Measurements from ENCODE around the gene STAT3. TPM values are rescaled to one million over a fixed set of nuclear protein-coding genes. Genes with fewer than 3 reads are reported as not detected.

The STAT3 gene
- total RNA-seq, 1 donor from 2014 or later = 68.0 TPM

DNA sequence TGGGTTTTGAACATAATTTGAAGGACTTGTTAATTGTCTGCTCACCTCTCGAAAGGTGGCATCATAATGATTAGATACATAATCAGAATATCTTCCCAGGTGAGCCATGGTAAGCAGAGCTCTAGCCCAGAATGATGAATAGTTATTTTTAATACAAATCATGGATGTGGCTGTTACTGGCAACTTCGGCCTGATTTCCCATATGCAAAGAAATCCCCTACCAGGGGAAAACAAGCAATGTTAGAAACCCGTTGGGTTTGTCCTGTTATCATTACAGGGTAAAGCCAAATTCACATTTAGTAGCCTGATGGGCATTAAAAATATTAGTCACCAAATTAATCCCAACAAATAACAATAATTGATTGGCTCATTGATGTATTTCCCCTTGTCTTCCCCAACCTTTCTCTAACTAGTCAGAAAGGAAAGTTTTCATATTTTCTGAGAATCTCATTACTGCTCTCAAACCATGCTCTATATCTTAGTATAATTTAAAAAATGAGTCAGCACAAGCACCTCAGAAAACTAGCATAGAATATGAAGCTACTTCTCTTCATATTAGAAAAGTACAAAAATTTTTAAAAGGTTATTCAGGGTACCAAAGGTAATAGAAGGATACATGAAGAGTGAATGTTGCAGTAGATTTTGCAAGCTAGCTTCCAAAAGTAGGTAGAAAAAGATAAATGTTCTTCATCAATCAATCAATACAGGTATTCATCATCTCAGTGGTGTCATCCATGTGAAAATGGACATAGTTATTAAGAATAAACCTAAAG, 117.0 kb downstream of the STAT3 start:
- Mint-ChIP-seq H3K27ac (ENCODE audit: unreplicated experiment) (no peak overlapping the region), H3K36me3 (ENCODE audit: unreplicated experiment) (no peaks in the 10 kb centered on the region), H3K4me1 (ENCODE audit: low read depth, unreplicated experiment) (peaks cover 19% of the 10 kb centered on the region), H3K4me3 (ENCODE audit: unreplicated experiment) (no peak overlapping the region), H3K9me3 (ENCODE audit: unreplicated experiment) (peaks cover 4% of the 10 kb centered on the region), H3K27me3 (ENCODE audit: unreplicated experiment) (peaks cover 7% of the 10 kb centered on the region)
- TF ChIP-seq, protein P1, sequence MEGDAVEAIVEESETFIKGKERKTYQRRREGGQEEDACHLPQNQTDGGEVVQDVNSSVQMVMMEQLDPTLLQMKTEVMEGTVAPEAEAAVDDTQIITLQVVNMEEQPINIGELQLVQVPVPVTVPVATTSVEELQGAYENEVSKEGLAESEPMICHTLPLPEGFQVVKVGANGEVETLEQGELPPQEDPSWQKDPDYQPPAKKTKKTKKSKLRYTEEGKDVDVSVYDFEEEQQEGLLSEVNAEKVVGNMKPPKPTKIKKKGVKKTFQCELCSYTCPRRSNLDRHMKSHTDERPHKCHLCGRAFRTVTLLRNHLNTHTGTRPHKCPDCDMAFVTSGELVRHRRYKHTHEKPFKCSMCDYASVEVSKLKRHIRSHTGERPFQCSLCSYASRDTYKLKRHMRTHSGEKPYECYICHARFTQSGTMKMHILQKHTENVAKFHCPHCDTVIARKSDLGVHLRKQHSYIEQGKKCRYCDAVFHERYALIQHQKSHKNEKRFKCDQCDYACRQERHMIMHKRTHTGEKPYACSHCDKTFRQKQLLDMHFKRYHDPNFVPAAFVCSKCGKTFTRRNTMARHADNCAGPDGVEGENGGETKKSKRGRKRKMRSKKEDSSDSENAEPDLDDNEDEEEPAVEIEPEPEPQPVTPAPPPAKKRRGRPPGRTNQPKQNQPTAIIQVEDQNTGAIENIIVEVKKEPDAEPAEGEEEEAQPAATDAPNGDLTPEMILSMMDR (IDR thresholded peaks at IDR 0.05; ENCODE audit: partially characterized antibody, unreplicated experiment) = no peak
- no peak for DNase-seq

DNA sequence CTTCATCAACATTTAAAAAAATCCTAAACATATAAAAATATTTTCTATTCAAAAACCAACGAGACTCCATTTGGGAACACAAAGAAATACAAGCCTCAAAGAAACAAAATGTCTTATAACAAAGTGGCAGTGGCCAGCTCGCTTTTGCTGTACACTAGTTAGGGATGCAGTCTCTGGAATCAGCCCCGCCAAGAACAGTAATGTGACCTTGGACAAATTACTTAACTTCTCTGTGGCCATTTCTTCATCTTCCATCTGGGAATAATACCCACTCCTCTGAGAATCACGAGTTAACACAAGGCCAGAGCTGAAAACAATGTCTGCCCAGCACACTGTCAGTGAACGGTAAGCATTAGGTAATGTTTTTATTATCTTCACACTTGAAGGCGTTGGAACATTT, 117.6 kb downstream of the STAT3 start:
- Mint-ChIP-seq H3K27me3 (ENCODE audit: unreplicated experiment) (peaks cover 5% of the 10 kb centered on the region), H3K4me1 (ENCODE audit: low read depth, unreplicated experiment) (peaks cover 19% of the 10 kb centered on the region), H3K9me3 (ENCODE audit: unreplicated experiment) (peaks cover 4% of the 10 kb centered on the region), H3K27ac (ENCODE audit: unreplicated experiment) (no peak overlapping the region), H3K4me3 (ENCODE audit: unreplicated experiment) (no peak overlapping the region), H3K36me3 (ENCODE audit: unreplicated experiment) (no peaks in the 10 kb centered on the region)
- no peak for DNase-seq
- TF ChIP-seq, protein P1 (IDR thresholded peaks at IDR 0.05; ENCODE audit: partially characterized antibody, unreplicated experiment) = no peak

DNA sequence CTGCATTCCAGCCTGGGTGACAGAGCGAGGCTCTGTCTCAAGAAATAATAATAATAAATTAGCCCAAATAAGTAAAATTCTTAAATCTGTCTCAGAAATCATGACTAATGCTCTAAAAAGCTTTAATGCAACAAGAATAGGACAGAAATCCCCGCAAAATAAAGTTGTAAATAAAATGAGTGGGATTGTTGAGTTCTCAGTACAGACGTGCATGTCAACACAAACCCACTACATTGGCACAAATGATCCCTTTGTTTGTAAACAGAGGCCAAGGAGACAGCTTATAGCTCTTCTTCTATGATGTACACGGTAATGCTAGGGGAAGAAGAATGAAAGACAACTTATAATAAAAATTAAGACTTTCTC, 118.1 kb downstream of the STAT3 start:
- no peak overlapping the region for H3K4me3 Mint-ChIP-seq (ENCODE audit: unreplicated experiment)
- no peak for DNase-seq
- peaks cover 16% of the 10 kb centered on the region for H3K4me1 Mint-ChIP-seq (ENCODE audit: low read depth, unreplicated experiment)
- no peaks in the 10 kb centered on the region for H3K36me3 Mint-ChIP-seq (ENCODE audit: unreplicated experiment)
- H3K9me3 Mint-ChIP-seq (ENCODE audit: unreplicated experiment) = no peaks in the 10 kb centered on the region
- H3K27ac Mint-ChIP-seq (ENCODE audit: unreplicated experiment) = no peak overlapping the region
- TF ChIP-seq, protein P1 (IDR thresholded peaks at IDR 0.05; ENCODE audit: partially characterized antibody, unreplicated experiment) = no peak
- H3K27me3 Mint-ChIP-seq (ENCODE audit: unreplicated experiment) = peaks cover 2% of the 10 kb centered on the region

GRCh38 chr17:42268236-42268635, 120.0 kb downstream of the STAT3 start:
- DNase-seq = no peak
- no peak overlapping the region for H3K27ac Mint-ChIP-seq (ENCODE audit: unreplicated experiment)
- no peaks in the 10 kb centered on the region for H3K36me3 Mint-ChIP-seq (ENCODE audit: unreplicated experiment)
- TF ChIP-seq, protein P1 (IDR thresholded peaks at IDR 0.05; ENCODE audit: partially characterized antibody, unreplicated experiment) = no peak
- H3K27me3 Mint-ChIP-seq (ENCODE audit: unreplicated experiment) = no peaks in the 10 kb centered on the region
- peaks cover 6% of the 10 kb centered on the region for H3K4me1 Mint-ChIP-seq (ENCODE audit: low read depth, unreplicated experiment)
- H3K9me3 Mint-ChIP-seq (ENCODE audit: unreplicated experiment) = no peaks in the 10 kb centered on the region
- H3K4me3 Mint-ChIP-seq (ENCODE audit: unreplicated experiment) = no peak overlapping the region

DNA sequence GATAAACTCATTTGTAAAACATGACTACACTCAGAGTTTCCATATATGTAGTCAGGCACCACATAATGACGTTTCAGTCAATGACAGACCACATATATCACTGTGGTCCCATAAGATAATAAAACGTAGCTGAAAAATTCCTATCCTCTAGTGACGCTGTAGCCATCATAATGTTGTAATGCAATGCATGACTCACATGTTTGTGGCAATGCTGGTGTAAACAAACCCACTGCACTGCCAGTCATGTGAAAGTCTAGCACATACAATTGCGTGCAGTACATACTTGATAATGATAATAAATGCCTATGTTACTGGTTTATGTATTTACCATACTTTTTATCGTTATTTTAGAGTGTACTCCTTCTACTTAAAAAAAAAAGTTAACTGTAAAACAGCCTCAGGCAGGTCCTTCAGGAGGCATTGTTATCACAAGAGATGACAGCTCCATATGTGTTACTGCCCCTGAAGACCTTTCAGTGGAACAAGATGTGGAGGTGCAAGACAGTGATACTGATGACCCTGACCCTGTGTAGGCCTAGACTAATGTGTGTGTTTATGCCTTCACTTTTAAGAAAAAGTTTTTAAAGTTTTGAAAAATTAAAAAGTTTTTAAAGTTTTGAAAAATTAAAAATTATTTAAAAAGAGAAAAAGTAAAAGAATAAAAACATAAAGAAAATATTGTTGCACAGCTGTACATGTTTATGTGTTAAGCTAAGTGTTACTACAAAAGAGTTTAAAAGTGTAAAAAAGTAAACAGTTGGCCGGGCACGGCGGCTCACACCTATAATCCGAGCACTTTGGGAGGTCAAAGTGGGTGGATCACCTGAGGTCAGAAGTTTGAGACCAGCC, 121.1 kb downstream of the STAT3 start:
- Mint-ChIP-seq H3K36me3 (ENCODE audit: unreplicated experiment) (no peaks in the 10 kb centered on the region), H3K9me3 (ENCODE audit: unreplicated experiment) (no peaks in the 10 kb centered on the region), H3K4me3 (ENCODE audit: unreplicated experiment) (no peak overlapping the region), H3K4me1 (ENCODE audit: low read depth, unreplicated experiment) (peaks cover 4% of the 10 kb centered on the region), H3K27ac (ENCODE audit: unreplicated experiment) (no peak overlapping the region), H3K27me3 (ENCODE audit: unreplicated experiment) (no peaks in the 10 kb centered on the region)
- TF ChIP-seq, protein P1 (IDR thresholded peaks at IDR 0.05; ENCODE audit: partially characterized antibody, unreplicated experiment) = no peak
- DNase-seq = no peak

All from glutamatergic neuron (in vitro differentiated cells).